Tibial artery (tissue), 4 donors: ENCODE results near the gene RALGPS2.

Source experiments
- DNase-seq, 2 donors: peaks; one replicate each; pipeline ENCODE4 v3.0.0-alpha.2; 2019
- H3K27ac ChIP-seq, 2 donors: fragments of 200-600 bp; sonication (generic) in 1 of 2; 1 replicate in 1 of 2; 2 replicates in 1 of 2; pipeline ENCODE4 v1.5.1; 2018 to 2019; ENCODE audit warnings: mild to moderate bottlenecking in 1 of 2
- H3K27me3 ChIP-seq, 2 donors: fragments of 200-600 bp; sonication (generic) in 1 of 2; one replicate each; pipeline versions ENCODE4 v1.5.1 to v1.6.0; 2016 to 2019
- H3K36me3 ChIP-seq, 3 donors: fragments of 200-600 bp; sonication (generic) in 2 of 3; one replicate each; pipeline ENCODE4 v1.5.1; 2016 to 2019; ENCODE audit warnings: mild to moderate bottlenecking in 2 of 3
- H3K4me1 ChIP-seq, 4 donors: fragments of 200-600 bp; sonication (generic) in 2 of 4; 1 replicate in 3 of 4; 2 replicates in 1 of 4; pipeline ENCODE4 v1.5.1; 2016 to 2019
- H3K4me3 ChIP-seq, 2 donors: fragments of 200-600 bp; sonication (generic) in 1 of 2; 1 replicate in 1 of 2; 2 replicates in 1 of 2; pipeline ENCODE4 v1.5.1; 2018 to 2019; ENCODE audit warnings: mild to moderate bottlenecking in 2 of 2
- H3K9me3 ChIP-seq, 3 donors: fragments of 200-600 bp; sonication (generic) in 1 of 3; one replicate each; pipeline ENCODE4 v1.5.1; 2016 to 2019
- intact Hi-C: fragments of 100-400 bp; cut with DNase I; formaldehyde crosslinking; loops from one replicate; pipeline ENCODE4 v1.15.0; 2023; ENCODE audit warnings: low total_unique reads
- TF ChIP-seq, protein P1 (sequence below), 2 experiments: fragments of 200-600 bp in 1 of 2; fragments of 450-650 bp in 1 of 2; IDR thresholded peaks; one replicate each; pipeline ENCODE4 v1.5.1; 2017 to 2019; ENCODE audit warnings: antibody characterized with exemption in 2 of 2, mild to moderate bottlenecking in 1 of 2, moderate library complexity in 1 of 2

RALGPS2 gene

DNA sequence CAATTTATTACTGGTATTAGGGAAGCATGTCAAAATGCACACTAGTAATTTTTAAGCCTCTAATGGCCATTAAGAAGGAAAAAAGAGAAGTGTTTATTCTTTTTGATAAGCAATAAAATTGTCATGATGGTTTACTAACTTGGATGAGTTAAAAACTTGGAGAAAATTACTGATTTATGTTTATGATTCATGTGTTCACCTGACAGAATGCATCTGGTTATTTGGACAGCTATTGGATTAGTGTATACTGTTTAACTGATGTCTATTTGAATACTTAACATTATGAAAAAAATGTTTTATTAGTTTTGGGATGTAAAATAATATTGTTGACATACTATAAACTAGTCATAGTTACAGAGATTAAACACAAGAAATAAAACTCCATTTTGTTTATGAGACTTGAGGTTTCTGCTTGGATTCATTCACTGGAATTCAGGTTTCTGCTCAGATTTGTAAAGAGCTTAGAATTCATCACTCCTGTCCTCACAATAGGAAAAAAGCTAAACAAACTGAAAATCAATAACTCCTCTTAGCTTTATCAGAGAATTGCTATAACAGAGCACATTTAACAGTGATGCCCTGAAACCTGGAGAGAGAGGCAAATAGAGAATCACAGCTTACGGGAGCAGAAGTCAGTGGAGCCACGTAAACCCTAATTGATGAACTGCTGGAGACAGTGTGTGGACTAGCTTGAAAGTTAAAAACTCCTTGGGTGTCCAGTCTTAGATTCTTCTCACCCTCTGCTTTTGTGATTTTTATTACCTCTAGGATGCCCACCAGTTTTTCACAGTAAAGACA is 56.7 kb downstream of the RALGPS2 start:
- Histone ChIP-seq H3K9me3 (no peaks in the 10 kb centered on the region), H3K27me3 (no peaks in the 10 kb centered on the region), H3K27ac (no peak overlapping the region), H3K4me3 (no peak overlapping the region), H3K36me3 (no peaks in the 10 kb centered on the region), H3K4me1 (no peaks in the 10 kb centered on the region)
- no peak for DNase-seq
- intact Hi-C loops, result no loop called here
- TF ChIP-seq, protein P1, sequence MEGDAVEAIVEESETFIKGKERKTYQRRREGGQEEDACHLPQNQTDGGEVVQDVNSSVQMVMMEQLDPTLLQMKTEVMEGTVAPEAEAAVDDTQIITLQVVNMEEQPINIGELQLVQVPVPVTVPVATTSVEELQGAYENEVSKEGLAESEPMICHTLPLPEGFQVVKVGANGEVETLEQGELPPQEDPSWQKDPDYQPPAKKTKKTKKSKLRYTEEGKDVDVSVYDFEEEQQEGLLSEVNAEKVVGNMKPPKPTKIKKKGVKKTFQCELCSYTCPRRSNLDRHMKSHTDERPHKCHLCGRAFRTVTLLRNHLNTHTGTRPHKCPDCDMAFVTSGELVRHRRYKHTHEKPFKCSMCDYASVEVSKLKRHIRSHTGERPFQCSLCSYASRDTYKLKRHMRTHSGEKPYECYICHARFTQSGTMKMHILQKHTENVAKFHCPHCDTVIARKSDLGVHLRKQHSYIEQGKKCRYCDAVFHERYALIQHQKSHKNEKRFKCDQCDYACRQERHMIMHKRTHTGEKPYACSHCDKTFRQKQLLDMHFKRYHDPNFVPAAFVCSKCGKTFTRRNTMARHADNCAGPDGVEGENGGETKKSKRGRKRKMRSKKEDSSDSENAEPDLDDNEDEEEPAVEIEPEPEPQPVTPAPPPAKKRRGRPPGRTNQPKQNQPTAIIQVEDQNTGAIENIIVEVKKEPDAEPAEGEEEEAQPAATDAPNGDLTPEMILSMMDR (IDR thresholded peaks at IDR 0.05), result no peak

DNA sequence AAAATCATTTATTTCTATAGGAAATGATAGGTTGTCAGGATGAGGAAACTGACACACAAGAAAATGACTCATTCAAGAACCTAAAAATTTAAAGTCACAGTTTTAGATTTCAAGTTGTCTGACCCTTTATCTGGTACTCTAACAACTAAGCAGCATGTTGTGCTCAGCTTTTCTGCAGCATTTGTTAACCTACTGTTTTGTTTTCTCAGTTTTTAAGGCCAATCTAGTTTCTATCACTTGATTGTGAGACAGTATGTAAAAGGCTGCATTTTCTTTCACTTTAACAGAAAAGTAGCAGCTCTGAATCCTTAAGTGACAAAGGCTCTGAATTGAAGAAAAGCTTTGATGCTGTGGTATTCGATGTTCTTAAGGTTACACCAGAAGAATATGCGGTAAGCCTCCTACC is 59.1 kb downstream of the RALGPS2 start:
- Histone ChIP-seq H3K9me3 (no peaks in the 10 kb centered on the region), H3K4me3 (no peak overlapping the region), H3K4me1 (no peaks in the 10 kb centered on the region), H3K36me3 (no peaks in the 10 kb centered on the region), H3K27me3 (no peaks in the 10 kb centered on the region), H3K27ac (no peak overlapping the region)
- intact Hi-C loops, result no loop called here
- TF ChIP-seq, protein P1 (IDR thresholded peaks at IDR 0.05), result no peak
- DNase-seq, result no peak

DNA sequence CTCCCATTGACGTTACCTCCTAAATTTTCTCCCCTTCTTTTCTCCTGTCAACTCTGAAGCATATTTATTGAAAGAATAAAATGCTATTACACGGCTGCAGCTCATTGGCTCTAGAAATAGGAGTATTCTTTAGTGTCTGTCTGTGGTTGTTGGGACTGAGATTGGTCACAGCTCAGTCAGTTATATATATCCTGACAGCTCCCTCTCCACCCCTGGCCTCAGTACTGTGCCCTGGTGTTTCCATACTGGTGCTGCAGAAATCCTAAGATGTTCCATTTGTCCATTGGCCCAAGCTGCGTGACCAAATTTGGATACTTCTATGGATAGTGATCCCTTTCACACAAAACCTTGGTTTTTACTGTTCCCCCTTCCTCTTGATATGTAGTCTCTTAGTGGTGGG is 67.3 kb downstream of the RALGPS2 start:
- Histone ChIP-seq H3K4me3 (no peak overlapping the region), H3K9me3 (no peaks in the 10 kb centered on the region), H3K27ac (no peak overlapping the region), H3K27me3 (no peaks in the 10 kb centered on the region), H3K36me3 (no peaks in the 10 kb centered on the region), H3K4me1 (no peaks in the 10 kb centered on the region)
- TF ChIP-seq, protein P1 (IDR thresholded peaks at IDR 0.05), result no peak
- DNase-seq, result no peak
- intact Hi-C loops, result no loop called here

DNA sequence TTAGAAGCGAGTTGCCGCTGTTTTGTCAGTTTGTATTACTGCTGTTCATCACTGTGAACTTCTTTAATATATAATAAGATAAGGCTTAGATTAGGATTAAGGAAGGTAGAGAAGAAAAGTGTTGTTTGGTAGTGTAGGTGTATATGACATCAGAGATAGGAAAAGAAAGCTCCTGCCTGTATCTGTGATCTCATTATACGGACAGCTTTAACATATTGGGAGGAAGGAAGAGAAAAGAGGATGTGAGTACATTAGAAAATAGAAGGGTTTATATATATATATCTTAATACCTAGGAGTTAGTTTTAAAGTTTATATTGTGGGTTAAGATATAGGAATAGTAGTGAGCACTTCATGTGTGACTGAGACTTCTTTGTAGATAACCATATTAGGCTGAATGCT is 71.0 kb downstream of the RALGPS2 start:
- H3K4me3 ChIP-seq, result no peak overlapping the region
- no peak for DNase-seq
- TF ChIP-seq, protein P1 (IDR thresholded peaks at IDR 0.05), result no peak
- intact Hi-C loops, result no loop called here
- H3K36me3 ChIP-seq, result peaks cover 0 to 5% (median 4%) of the 10 kb centered on the region in 3 donors
- H3K27ac ChIP-seq, result no peak overlapping the region
- no peaks in the 10 kb centered on the region for H3K4me1 ChIP-seq
- no peaks in the 10 kb centered on the region for H3K27me3 ChIP-seq
- H3K9me3 ChIP-seq, result peaks cover 0 to 12% (median 0%) of the 10 kb centered on the region in 3 donors

DNA sequence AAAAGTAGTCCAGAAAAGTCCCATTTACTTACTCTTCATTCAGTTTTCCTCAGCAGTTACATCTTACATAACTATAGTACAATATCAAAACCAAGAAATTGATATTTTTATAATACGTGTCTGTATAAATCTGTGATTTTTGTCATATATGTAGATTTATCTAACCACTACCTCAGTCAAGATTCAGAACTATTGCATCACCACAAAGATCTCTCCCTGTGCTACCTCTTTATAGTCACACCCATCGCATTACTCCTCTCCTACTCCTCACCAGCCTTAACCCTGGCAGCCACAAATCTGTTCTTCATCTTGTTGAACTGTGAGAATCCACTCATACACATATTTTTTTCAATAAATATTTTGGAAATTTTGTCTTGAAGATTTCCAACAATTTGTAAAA is 72.5 kb downstream of the RALGPS2 start:
- intact Hi-C loops, result no loop called here
- Histone ChIP-seq H3K4me1 (no peaks in the 10 kb centered on the region), H3K9me3 (peaks cover 0 to 12% (median 0%) of the 10 kb centered on the region in 3 donors), H3K27ac (no peak overlapping the region), H3K4me3 (no peak overlapping the region), H3K36me3 (peaks cover 0 to 5% (median 4%) of the 10 kb centered on the region in 3 donors), H3K27me3 (no peaks in the 10 kb centered on the region)
- TF ChIP-seq, protein P1 (IDR thresholded peaks at IDR 0.05), result no peak
- no peak for DNase-seq
